GM19397 (cell line): ENCODE measurements around the gene TBCEL.
"Not testable (repeated sequence)": the region's sequence is repeated elsewhere in the genome, so short reads cannot be mapped to it uniquely, and the experiment has no call there.

Experiments used
- ATAC-seq: cut with Tn5 transposase; IDR thresholded peaks from one replicate; pipeline ENCODE4 v1.9.1; 2021; ENCODE audit warnings: mild to moderate bottlenecking, moderate library complexity; ENCODE audit not compliant: unreplicated experiment

Gene TBCEL

GRCh38 chr11:121029153-121029552 lies 5.3 kb downstream of the TBCEL start:
- no peak for ATAC-seq

GRCh38 chr11:121029813-121030445 lies 6.0 kb downstream of the TBCEL start:
- ATAC-seq: no peak

- ATAC-seq: no peak
These were observed 7.3 kb downstream of the TBCEL start for GRCh38 chr11:121031167-121031566.

GRCh38 chr11:121031648-121032047 lies 7.7 kb downstream of the TBCEL start:
- ATAC-seq: not testable (repeated sequence)

GRCh38 chr11:121032546-121032945 lies 8.6 kb downstream of the TBCEL start:
- ATAC-seq: no peak

GRCh38 chr11:121033635-121034034 lies 9.7 kb downstream of the TBCEL start:
- ATAC-seq: no peak

GRCh38 chr11:121035169-121035755 lies 11.4 kb downstream of the TBCEL start:
- ATAC-seq: no peak

- no peak for ATAC-seq
These were observed 11.9 kb downstream of the TBCEL start for GRCh38 chr11:121035780-121036179.

GRCh38 chr11:121037016-121037415 lies 13.1 kb downstream of the TBCEL start:
- no peak for ATAC-seq

- no peak for ATAC-seq
These were observed 14.9 kb downstream of the TBCEL start for GRCh38 chr11:121038648-121039409.

- ATAC-seq: no peak
These were observed 16.2 kb downstream of the TBCEL start for GRCh38 chr11:121039971-121040613.

GRCh38 chr11:121040614-121041002 lies 16.7 kb downstream of the TBCEL start:
- no peak for ATAC-seq

GRCh38 chr11:121041072-121041471 lies 17.2 kb downstream of the TBCEL start:
- ATAC-seq: no peak

GRCh38 chr11:121042296-121042695 lies 18.4 kb downstream of the TBCEL start:
- no peak for ATAC-seq

GRCh38 chr11:121047926-121048325 lies 24.0 kb downstream of the TBCEL start:
- ATAC-seq: no peak

- ATAC-seq: no peak
These were observed 24.7 kb downstream of the TBCEL start for GRCh38 chr11:121048464-121049233.

GRCh38 chr11:121053244-121053643 lies 29.3 kb downstream of the TBCEL start:
- ATAC-seq: no peak

- ATAC-seq: no peak
These were observed 30.4 kb downstream of the TBCEL start for GRCh38 chr11:121054266-121054665.

- ATAC-seq: no peak
These were observed 31.2 kb downstream of the TBCEL start for GRCh38 chr11:121055076-121055475.

- ATAC-seq: no peak
These were observed 34.0 kb downstream of the TBCEL start for GRCh38 chr11:121057922-121058321.

- ATAC-seq: no peak
These were observed 35.0 kb downstream of the TBCEL start for GRCh38 chr11:121058941-121059340.
